ENCODE data around the gene ZNF287.

GRCh38 chr17:16537130-16537458 lies 31.9 kb downstream of the ZNF287 start:
- no peak for TF ChIP-seq CTCF (IDR thresholded peaks at IDR 0.05; ENCODE audit: borderline replicate concordance, extremely low read depth, low read length, poor library complexity, severe bottlenecking)
- TF ChIP-seq EZH2 (IDR thresholded peaks at IDR 0.05; ENCODE audit: borderline replicate concordance, low read depth, low read length, severe bottlenecking), result no peak

All from DND-41 (cell line).